Trophoblast cell (in vitro differentiated cells and primary cell): ENCODE results near the gene COL4A1.

Source experiments
- DNase-seq, 2 donors: peaks; one replicate each; pipeline ENCODE4 v3.0.0-alpha.2; 2016
- H2AFZ ChIP-seq: 2 replicates; pipeline ENCODE4 v1.6.1; 2013; ENCODE audit warnings: low read length, moderate library complexity, mild to moderate bottlenecking; ENCODE audit not compliant: insufficient read depth, poor library complexity
- H2AK5ac ChIP-seq: 2 replicates; pipeline ENCODE4 v1.6.1; 2013; ENCODE audit warnings: mild to moderate bottlenecking, low read length
- H2BK120ac ChIP-seq: 2 replicates; pipeline ENCODE4 v1.6.1; 2013; ENCODE audit warnings: low read length, mild to moderate bottlenecking, moderate library complexity; ENCODE audit not compliant: insufficient read depth, poor library complexity
- H2BK12ac ChIP-seq: 2 replicates; pipeline ENCODE4 v1.6.1; 2013; ENCODE audit warnings: mild to moderate bottlenecking, low read length, moderate library complexity
- H2BK5ac ChIP-seq: 2 replicates; pipeline ENCODE4 v1.6.1; 2013; ENCODE audit warnings: low read length, low read depth, moderate library complexity, mild to moderate bottlenecking; ENCODE audit not compliant: poor library complexity
- H3K14ac ChIP-seq: 2 replicates; pipeline ENCODE4 v1.6.1; 2013; ENCODE audit warnings: mild to moderate bottlenecking, low read length
- H3K18ac ChIP-seq: 2 replicates; pipeline ENCODE4 v1.6.1; 2013; ENCODE audit warnings: mild to moderate bottlenecking, low read length
- H3K23ac ChIP-seq: 2 replicates; pipeline ENCODE4 v1.6.1; 2013; ENCODE audit warnings: low read length
- H3K27ac ChIP-seq: 2 replicates; pipeline ENCODE4 v1.5.1; 2013; ENCODE audit warnings: low read depth, mild to moderate bottlenecking, inconsistent platforms, low read length, moderate library complexity
- H3K27me3 ChIP-seq: 2 replicates; pipeline ENCODE4 v1.6.1; 2013; ENCODE audit warnings: inconsistent platforms, mild to moderate bottlenecking, low read length, moderate library complexity; ENCODE audit not compliant: insufficient read depth
- H3K36me3 ChIP-seq, 2 experiments: 1 replicate in 1 of 2; 2 replicates in 1 of 2; pipeline ENCODE4 v1.6.1; 2013; ENCODE audit warnings: low read length in 2 of 2, mild to moderate bottlenecking in 2 of 2, moderate library complexity in 1 of 2; ENCODE audit not compliant: insufficient read depth in 2 of 2, control insufficient read depth in 1 of 2
- H3K4ac ChIP-seq: 2 replicates; pipeline ENCODE4 v1.6.1; 2013; ENCODE audit warnings: low read depth, mild to moderate bottlenecking, low read length, moderate library complexity
- H3K4me1 ChIP-seq, 2 experiments: 1 replicate in 1 of 2; 2 replicates in 1 of 2; pipeline ENCODE4 v1.6.1; 2013; ENCODE audit warnings: low read length in 2 of 2, mild to moderate bottlenecking in 2 of 2, moderate library complexity in 1 of 2; ENCODE audit not compliant: insufficient read depth in 2 of 2, control insufficient read depth in 1 of 2
- H3K4me2 ChIP-seq: 2 replicates; pipeline ENCODE4 v1.6.1; 2013; ENCODE audit warnings: inconsistent platforms, mild to moderate bottlenecking, low read length, moderate library complexity
- H3K4me3 ChIP-seq: 2 replicates; pipeline ENCODE4 v1.5.1; 2013; ENCODE audit warnings: mild to moderate bottlenecking, low read depth, low read length, inconsistent platforms
- H3K79me1 ChIP-seq: one replicate; pipeline ENCODE4 v1.6.1; 2013; ENCODE audit warnings: low read length
- H3K79me2 ChIP-seq: 2 replicates; pipeline ENCODE4 v1.6.1; 2013; ENCODE audit warnings: low read length, mild to moderate bottlenecking; ENCODE audit not compliant: control insufficient read depth, insufficient read depth, poor library complexity
- H3K9ac ChIP-seq: 2 replicates; pipeline ENCODE4 v1.6.1; 2013; ENCODE audit warnings: mild to moderate bottlenecking, low read length
- H3K9me3 ChIP-seq: 2 replicates; pipeline ENCODE4 v1.6.1; 2013; ENCODE audit warnings: low read depth, mild to moderate bottlenecking, control low read depth, inconsistent platforms, low read length; ENCODE audit not compliant: insufficient read depth
- H4K12ac ChIP-seq: 2 replicates; pipeline ENCODE4 v1.6.1; 2013; ENCODE audit warnings: low read depth, mild to moderate bottlenecking, low read length, moderate library complexity
- H4K8ac ChIP-seq: 2 replicates; pipeline ENCODE4 v1.6.1; 2013; ENCODE audit warnings: low read depth, mild to moderate bottlenecking, low read length, moderate library complexity
- H4K91ac ChIP-seq: one replicate; pipeline ENCODE4 v1.6.1; 2013; ENCODE audit warnings: low read depth, mild to moderate bottlenecking, low read length, moderate library complexity
- WGBS: extraction: QIAGEN DNeasy Blood & Tissue Kit; methylation state at CpG from one replicate; pipeline ENCODE4 v1.1.7; 2013; ENCODE audit warnings: missing lambda C conversion rate; ENCODE audit not compliant: insufficient read length, insufficient coverage; ENCODE audit errors: extremely low coverage; 5-methylcytosine and 5-hydroxymethylcytosine counted together

Gene COL4A1

DNA sequence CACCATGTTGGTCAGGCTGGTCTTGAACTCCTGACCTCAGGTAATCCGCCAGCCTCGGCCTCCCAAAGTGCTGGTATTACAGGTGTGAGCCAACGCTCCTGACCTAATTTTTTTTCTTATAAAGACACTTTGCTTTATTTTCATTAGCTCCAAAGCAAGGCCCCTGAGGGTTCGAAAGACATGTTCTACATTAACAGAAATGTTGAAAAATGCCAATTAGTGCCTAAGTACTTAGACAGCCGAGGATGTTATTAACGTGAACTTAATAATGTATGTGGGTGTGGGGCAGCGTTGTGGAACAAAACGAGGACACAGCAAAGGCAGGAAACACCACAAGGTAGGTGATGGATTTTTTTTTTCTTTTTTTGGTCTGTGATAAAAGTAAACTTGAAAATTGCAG lies 82.4 kb downstream of the COL4A1 start:
- Histone ChIP-seq H3K18ac (no peak overlapping the region), H4K12ac (no peak overlapping the region)

GRCh38 chr13:110221406-110222117 lies 85.4 kb downstream of the COL4A1 start:
- Histone ChIP-seq H2BK120ac (peak overlapping the region; percentile 77), H2AK5ac (peak overlapping the region; percentile 44), H3K4ac (peak overlapping the region; percentile 54), H3K14ac (peak overlapping the region; percentile 55), H4K8ac (peak overlapping the region; percentile 37), H4K12ac (no peak overlapping the region), H3K27me3 (no peaks in the 10 kb centered on the region), H3K18ac (peak overlapping the region; percentile 49), H3K9ac (no peak overlapping the region), H3K4me2 (no peak overlapping the region), H2AFZ (no peak overlapping the region), H2BK5ac (no peak overlapping the region), H3K79me2 (no peaks in the 10 kb centered on the region), H3K23ac (no peak overlapping the region), H2BK12ac (peak overlapping the region; percentile 11), H3K4me3 (no peak overlapping the region), H4K91ac (peak overlapping the region; percentile 64), H3K27ac (peak overlapping the region; percentile 19), H3K79me1 (peaks cover 4% of the 10 kb centered on the region), H3K4me1 (peaks cover 17 to 18% of the 10 kb centered on the region in 2 experiments), H3K36me3 (peaks cover 8 to 20% of the 10 kb centered on the region in 2 experiments), H3K9me3 (no peaks in the 10 kb centered on the region)
- no CpG with 5 or more reads among the region's 18 CpGs for WGBS
- peak; percentile 75 to 88 for DNase-seq

More for the DNA sequence above, 82.4 kb downstream of the COL4A1 start:
- Histone ChIP-seq H4K8ac (no peak overlapping the region), H3K27me3 (no peaks in the 10 kb centered on the region), H2BK12ac (no peak overlapping the region), H3K23ac (no peak overlapping the region), H3K36me3 (peaks cover 3 to 8% of the 10 kb centered on the region in 2 experiments), H3K79me1 (peaks cover 2% of the 10 kb centered on the region), H3K27ac (no peak overlapping the region), H2BK120ac (no peak overlapping the region), H2BK5ac (no peak overlapping the region), H3K9me3 (no peaks in the 10 kb centered on the region), H4K91ac (no peak overlapping the region), H3K14ac (no peak overlapping the region), H2AK5ac (no peak overlapping the region), H3K4ac (no peak overlapping the region), H3K4me1 (peaks cover 6 to 15% of the 10 kb centered on the region in 2 experiments), H3K4me3 (no peak overlapping the region), H3K4me2 (no peak overlapping the region), H3K79me2 (no peaks in the 10 kb centered on the region), H3K9ac (no peak overlapping the region), H2AFZ (no peak overlapping the region)
- no CpG with 5 or more reads among the region's 8 CpGs for WGBS
- no peak for DNase-seq

DNA sequence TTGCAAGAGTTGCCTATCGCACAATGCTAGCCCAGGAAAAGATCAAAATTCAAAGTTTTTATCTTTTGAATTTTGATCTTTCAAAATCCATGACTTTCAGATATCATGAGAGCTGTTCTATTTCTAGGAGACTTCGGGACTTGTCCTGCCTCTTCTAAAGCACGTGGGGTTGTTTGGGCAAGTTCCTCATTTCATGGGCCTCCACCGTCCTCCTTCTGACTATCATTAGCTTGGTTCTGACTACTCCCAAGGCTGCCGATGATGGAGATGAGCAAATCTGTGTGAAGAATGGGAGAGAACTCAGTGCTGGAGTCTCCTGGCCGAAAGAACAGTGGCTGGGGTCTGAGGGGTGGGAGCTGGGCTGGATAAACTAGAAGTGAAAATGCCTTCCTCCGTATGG lies 86.5 kb downstream of the COL4A1 start:
- no CpG with 5 or more reads among the region's 7 CpGs for WGBS
- no peaks in the 10 kb centered on the region for H3K27me3 ChIP-seq
- H2AFZ ChIP-seq: no peak overlapping the region
- no peak overlapping the region for H2BK12ac ChIP-seq
- no peak overlapping the region for H3K23ac ChIP-seq
- no peaks in the 10 kb centered on the region for H3K79me2 ChIP-seq
- no peak overlapping the region for H3K4ac ChIP-seq
- H4K8ac ChIP-seq: no peak overlapping the region
- no peak for DNase-seq
- no peaks in the 10 kb centered on the region for H3K9me3 ChIP-seq
- no peak overlapping the region for H4K91ac ChIP-seq
- H2BK5ac ChIP-seq: no peak overlapping the region
- H3K79me1 ChIP-seq: peaks cover 4% of the 10 kb centered on the region
- H3K36me3 ChIP-seq: peaks cover 8 to 20% of the 10 kb centered on the region in 2 experiments
- H3K4me2 ChIP-seq: no peak overlapping the region
- H2BK120ac ChIP-seq: no peak overlapping the region
- H3K4me1 ChIP-seq: peaks cover 17 to 22% of the 10 kb centered on the region in 2 experiments
- no peak overlapping the region for H3K9ac ChIP-seq
- no peak overlapping the region for H4K12ac ChIP-seq
- no peak overlapping the region for H3K4me3 ChIP-seq
- no peak overlapping the region for H2AK5ac ChIP-seq
- H3K18ac ChIP-seq: no peak overlapping the region
- H3K27ac ChIP-seq: no peak overlapping the region
- no peak overlapping the region for H3K14ac ChIP-seq

DNA sequence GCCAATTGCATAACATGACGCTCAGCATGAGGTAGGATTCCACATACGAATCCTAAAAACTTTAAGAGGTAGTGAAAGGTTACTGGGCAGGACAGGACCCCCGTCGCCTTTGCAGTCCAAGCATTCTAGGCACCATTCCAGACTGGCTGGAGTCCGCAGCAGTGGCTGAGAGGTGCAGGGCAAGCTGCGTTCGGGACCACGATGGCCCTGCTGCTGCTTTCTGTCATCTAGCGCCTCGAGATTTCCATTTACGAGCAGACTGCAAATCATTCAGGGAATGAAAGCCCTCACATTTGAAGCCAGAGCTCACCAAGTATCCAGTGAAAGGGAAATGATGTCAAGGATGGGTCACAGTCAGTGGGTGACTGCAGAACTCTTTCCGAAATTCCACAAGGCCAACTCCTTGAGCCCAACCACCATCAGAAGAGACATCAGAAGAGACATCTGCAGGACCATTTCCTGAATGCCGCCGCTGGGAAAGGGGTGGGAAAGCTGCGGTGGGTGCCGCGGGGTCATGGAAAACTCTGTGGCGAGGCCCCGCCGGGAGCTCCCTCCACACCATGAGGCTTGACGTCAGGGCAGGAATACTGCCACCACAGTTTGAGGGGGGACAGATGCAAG lies 88.3 kb downstream of the COL4A1 start:
- Histone ChIP-seq H3K4ac (peak overlapping the region; percentile 47), H3K27ac (no peak overlapping the region), H3K79me1 (peaks cover 4% of the 10 kb centered on the region), H2AK5ac (no peak overlapping the region), H3K4me3 (no peak overlapping the region), H2AFZ (no peak overlapping the region), H3K18ac (peak overlapping the region; percentile 87), H3K9ac (no peak overlapping the region), H3K9me3 (no peaks in the 10 kb centered on the region), H3K23ac (no peak overlapping the region), H2BK120ac (no peak overlapping the region), H3K4me2 (no peak overlapping the region), H3K79me2 (no peaks in the 10 kb centered on the region), H3K27me3 (no peaks in the 10 kb centered on the region), H4K91ac (no peak overlapping the region), H4K8ac (peak overlapping the region; percentile 16), H4K12ac (no peak overlapping the region), H3K36me3 (peaks cover 9 to 26% of the 10 kb centered on the region in 2 experiments), H3K4me1 (peaks cover 26 to 30% of the 10 kb centered on the region in 2 experiments), H2BK5ac (no peak overlapping the region), H2BK12ac (no peak overlapping the region), H3K14ac (no peak overlapping the region)
- no peak for DNase-seq
- WGBS: no CpG with 5 or more reads among the region's 21 CpGs
